ENCODE measurements around the gene LAG3. TPM values are rescaled to one million over a fixed set of nuclear protein-coding genes. Genes with fewer than 3 reads are reported as not detected.

Gene LAG3
- total and polyA plus RNA-seq, 2 experiments from 2014 or later: 3.7 to 4.7 TPM

- H3K27me3 Mint-ChIP-seq (ENCODE audit: insufficient read depth, low read depth, poor library complexity): peaks cover 36% of the 10 kb centered on the region
- H3K9me2 ChIP-seq (ENCODE audit: insufficient read depth): peaks cover 3% of the 10 kb centered on the region
- H3K4me1 ChIP-seq (ENCODE audit: insufficient read depth): peaks cover 49% of the 10 kb centered on the region
- peaks cover 64% of the 10 kb centered on the region for H3K4me1 Mint-ChIP-seq
- no peak for TF ChIP-seq ZNF331 (CRISPR knock-in tag; IDR thresholded peaks at IDR 0.05; ENCODE audit: low read depth)
- peak overlapping the region; percentile 98 for H3K4me3 ChIP-seq
- H3K27me3 ChIP-seq (ENCODE audit: insufficient read depth): peaks cover 24% of the 10 kb centered on the region
- peak overlapping the region; percentile 99 for H3K4me2 ChIP-seq
- peak overlapping the region; percentile 94; the same call in 1 of the 2 replicates for H3K27ac ChIP-seq (ENCODE audit: low read depth)
- H3K4me3 Mint-ChIP-seq: peak overlapping the region; percentile 89
- peaks cover 20% of the 10 kb centered on the region for H4K20me1 ChIP-seq (replicated peaks; ENCODE audit: insufficient read depth)
- ATAC-seq: no peak
- H3K79me2 ChIP-seq (replicated peaks; ENCODE audit: insufficient read depth): peaks cover 20% of the 10 kb centered on the region
- peaks cover 43% of the 10 kb centered on the region for H3F3A ChIP-seq (replicated peaks; ENCODE audit: low read depth)
- peak; percentile 60 for DNase-seq (ENCODE audit: low spot score)
- H3K36me3 Mint-ChIP-seq (ENCODE audit: low read depth): peaks cover 18% of the 10 kb centered on the region
- H2AFZ ChIP-seq: no peak overlapping the region
- no peaks in the 10 kb centered on the region for H3K36me3 ChIP-seq (ENCODE audit: insufficient read depth)
- H3K9me3 Mint-ChIP-seq: no peaks in the 10 kb centered on the region; the same call in 1 of the 3 replicates
- H3K27ac Mint-ChIP-seq: peak overlapping the region; percentile 62
Observed at GRCh38 chr12:6767353-6768319, 4.7 kb upstream of the LAG3 start.

- TF ChIP-seq ZNF331 (CRISPR knock-in tag; IDR thresholded peaks at IDR 0.05; ENCODE audit: low read depth) (no peak), EZH2 (IDR thresholded peaks at IDR 0.05; ENCODE audit: low read depth, unreplicated experiment) (no peak), ETS1 (IDR thresholded peaks at IDR 0.05) (no peak), STAT1 (IDR thresholded peaks at IDR 0.05; ENCODE audit: unreplicated experiment) (no peak), REST (IDR thresholded peaks at IDR 0.05; ENCODE audit: unreplicated experiment) (no peak), CTCF (conservative IDR thresholded peaks at IDR 0.05; ENCODE audit: low read depth in 2 of 2) (no peak), EZH2phosphoT487 (IDR thresholded peaks at IDR 0.05; ENCODE audit: unreplicated experiment) (no peak), ZNF114 (CRISPR knock-in tag; IDR thresholded peaks at IDR 0.05) (no peak), NANOG (IDR thresholded peaks at IDR 0.05; ENCODE audit: borderline replicate concordance) (no peak), POLR2AphosphoS5 (IDR thresholded peaks at IDR 0.05; ENCODE audit: low read depth) (no peak)
- Histone ChIP-seq H3K4me1 (ENCODE audit: insufficient read depth) (peaks cover 54% of the 10 kb centered on the region), H3K9me2 (ENCODE audit: insufficient read depth) (no peaks in the 10 kb centered on the region), H3K27me3 (ENCODE audit: insufficient read depth) (peaks cover 33% of the 10 kb centered on the region), H3K79me2 (replicated peaks; ENCODE audit: insufficient read depth) (peaks cover 20% of the 10 kb centered on the region), H3K36me3 (ENCODE audit: insufficient read depth) (no peaks in the 10 kb centered on the region), H3K4me3 (peak overlapping the region; percentile 98), H3K4me2 (peak overlapping the region; percentile 99), H3F3A (replicated peaks; ENCODE audit: low read depth) (peaks cover 43% of the 10 kb centered on the region), H3K27ac (ENCODE audit: low read depth) (peak overlapping the region; percentile 94), H2AFZ (no peak overlapping the region), H4K20me1 (replicated peaks; ENCODE audit: insufficient read depth) (peaks cover 20% of the 10 kb centered on the region)
- ATAC-seq: peak; percentile 1
- Mint-ChIP-seq H3K9me3 (no peaks in the 10 kb centered on the region; the same call in 1 of the 3 replicates), H3K27me3 (ENCODE audit: insufficient read depth, low read depth, poor library complexity) (peaks cover 43% of the 10 kb centered on the region), H3K36me3 (ENCODE audit: low read depth) (peaks cover 18% of the 10 kb centered on the region), H3K4me1 (peaks cover 64% of the 10 kb centered on the region), H3K4me3 (peak overlapping the region; percentile 89), H3K27ac (peak overlapping the region; percentile 89)
- peak; percentile 39 for DNase-seq (ENCODE audit: low spot score)
Observed at GRCh38 chr12:6768437-6768914, 3.8 kb upstream of the LAG3 start.
